Fibroblast of villous mesenchyme (primary cell): ENCODE results near the gene CISD3. TPM values are rescaled to one million over a fixed set of nuclear protein-coding genes. Genes with fewer than 3 reads are reported as not detected.
A peak's percentile ranks its signal among the peaks of the same experiment; 100 is the strongest.

Experiments used
- DNase-seq: peaks from one replicate; pipeline ENCODE4 v3.0.0-alpha.2; 2010; ENCODE audit warnings: low read depth
- H3K4me3 ChIP-seq: 2 replicates; pipeline ENCODE4 v1.5.1; 2011; ENCODE audit warnings: low read depth, mild to moderate bottlenecking, low read length
- CTCF ChIP-seq: IDR thresholded peaks from 2 replicates; pipeline ENCODE4 v1.5.1; 2012; ENCODE audit warnings: low read depth, mild to moderate bottlenecking, low read length; ENCODE audit not compliant: insufficient read depth
- total RNA-seq: library from RNA; depleted of rRNA; stranded (reverse); fragments of >200 nt; gene quantifications from 2 replicates; pipeline ENCODE4 v1.2.3, GENCODE V29; 2012

The CISD3 gene
- total RNA-seq, 1 donor: 2.6 TPM

DNA sequence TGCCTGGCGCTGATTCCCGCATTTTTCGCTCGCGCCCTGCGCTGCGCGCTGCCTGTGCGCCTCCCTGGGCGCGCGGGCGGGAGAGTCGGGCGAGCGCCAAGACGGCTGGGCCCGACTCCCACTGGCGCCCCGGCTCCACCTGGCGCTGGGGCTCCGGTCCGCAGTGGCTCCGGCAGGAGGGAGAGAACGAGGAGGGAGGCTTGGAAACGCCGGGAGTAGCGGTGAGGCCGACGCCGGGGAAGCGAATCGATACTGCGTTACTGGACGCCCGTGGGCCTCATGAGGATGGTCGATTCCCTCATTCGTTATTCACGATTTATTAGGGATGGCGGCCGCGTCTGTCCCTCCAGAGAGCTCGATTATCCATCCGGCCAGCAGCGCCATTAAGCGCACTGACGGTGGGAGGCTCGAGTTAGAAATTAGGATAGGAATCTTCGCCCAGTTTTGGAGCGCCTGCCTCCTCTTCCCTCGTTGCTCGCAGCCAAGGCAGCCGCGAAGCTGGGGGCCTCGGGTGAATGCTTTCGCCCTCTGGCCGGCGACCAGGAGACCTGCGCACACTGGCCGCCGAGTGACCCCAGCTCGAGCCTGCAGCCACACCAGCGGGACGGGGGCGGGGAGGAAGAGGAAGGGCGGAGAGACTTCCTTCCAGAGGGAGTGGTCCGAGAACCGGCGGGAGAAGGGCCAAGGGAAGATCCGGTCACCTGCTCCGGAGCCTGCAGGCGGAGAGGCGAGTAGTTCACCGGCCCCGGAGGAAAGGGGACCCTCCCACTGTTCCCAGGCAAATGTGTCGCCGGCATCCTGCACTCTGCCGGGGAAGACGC lies 19.3 kb downstream of the CISD3 start:
- DNase-seq: peak; percentile 79
- H3K4me3 ChIP-seq: peak overlapping the region; percentile 81
- no peak for TF ChIP-seq CTCF

DNA sequence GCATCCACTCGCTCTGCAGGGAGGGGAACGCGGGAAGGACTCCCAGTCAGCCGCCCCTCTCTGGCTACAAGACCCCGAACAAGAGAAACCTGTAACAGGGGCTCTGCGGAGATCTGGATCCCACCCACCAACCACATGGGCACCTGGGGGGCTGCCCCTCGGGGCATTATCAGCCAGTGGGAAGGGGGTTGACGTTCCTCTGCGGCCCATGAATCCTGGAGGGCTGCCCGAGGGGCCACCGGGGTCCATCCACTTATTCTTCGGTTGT lies 19.8 kb downstream of the CISD3 start:
- DNase-seq: no peak
- peak overlapping the region; percentile 81 for H3K4me3 ChIP-seq
- TF ChIP-seq CTCF: no peak

GRCh38 chr17:38750312-38751121 lies 20.4 kb downstream of the CISD3 start:
- no peak for TF ChIP-seq CTCF
- peak overlapping the region; percentile 81 for H3K4me3 ChIP-seq
- no peak for DNase-seq

GRCh38 chr17:38751144-38751807 lies 21.1 kb downstream of the CISD3 start:
- DNase-seq: no peak
- TF ChIP-seq CTCF: no peak
- peak overlapping the region; percentile 81 for H3K4me3 ChIP-seq

- no peak for TF ChIP-seq CTCF
- peak overlapping the region; percentile 81 for H3K4me3 ChIP-seq
- peak; percentile 88 for DNase-seq
These were observed 21.7 kb downstream of the CISD3 start for GRCh38 chr17:38751808-38752307.

- peak; percentile 99 for DNase-seq
- TF ChIP-seq CTCF: no peak
- H3K4me3 ChIP-seq: peak within 1 kb of the TSS; percentile 81
These were observed 22.3 kb downstream of the CISD3 start, which contains the start of gene PSMB3 for GRCh38 chr17:38752308-38753070. TSS of gene PSMB3 (plus strand) at chr17:38752741. CDS start at chr17:38752827, 86 bp downstream.
